ENCODE data around the gene GLTP. TPM values are rescaled to one million over a fixed set of nuclear protein-coding genes. Genes with fewer than 3 reads are reported as not detected.

GLTP gene
- total and polyA plus RNA-seq, 2 of the 4 experiments (the other 2 are of a cell fraction): 34.4 to 58.4 TPM

GRCh38 chr12:109815757-109816617 lies 64.4 kb downstream of the GLTP start (continued):
- TF ChIP-seq CTCF (conservative IDR thresholded peaks at IDR 0.05; ENCODE audit: low read depth, low read length): no peak

DNA sequence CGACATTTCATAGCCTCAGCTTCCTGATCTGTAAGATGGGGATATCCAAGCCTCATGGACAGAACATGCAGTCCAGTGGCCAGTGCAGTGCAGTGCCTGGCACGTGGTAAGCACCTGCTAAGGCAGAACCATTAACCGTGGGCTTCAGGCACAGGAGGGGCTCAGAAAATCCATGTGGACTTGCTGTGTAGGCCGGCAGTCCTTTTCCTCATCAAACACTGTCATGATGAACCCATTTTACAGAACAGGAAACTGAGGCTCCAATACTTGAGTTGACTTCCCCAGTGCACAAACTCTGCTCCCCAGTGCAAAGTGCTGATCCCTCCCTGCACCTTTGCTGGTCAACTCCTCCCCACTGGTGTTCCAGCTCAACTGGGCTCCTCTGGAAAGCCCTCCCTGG lies 65.1 kb downstream of the GLTP start:
- in situ Hi-C loops (cut with MboI; ENCODE audit: low sequenced_read_pairs): no loop called here

More for the DNA sequence above, 65.1 kb downstream of the GLTP start:
- Histone ChIP-seq H4K20me1 (ENCODE audit: insufficient read depth, low read length) (peaks cover 6% of the 10 kb centered on the region), H3K23ac (ENCODE audit: low read depth, low read length) (no peak overlapping the region), H4K91ac (ENCODE audit: insufficient read depth, low read depth, low read length) (no peak overlapping the region), H3K9me3 (ENCODE audit: control insufficient read depth, insufficient read depth, low read length) (no peaks in the 10 kb centered on the region), H3K56ac (ENCODE audit: extremely low read depth, insufficient read depth, low read length) (no peak overlapping the region), H3K4me3 (ENCODE audit: insufficient read depth, low read depth, low read length) (no peak overlapping the region), H3K27me3 (ENCODE audit: control insufficient read depth, insufficient read depth, low read length) (no peaks in the 10 kb centered on the region), H2BK5ac (ENCODE audit: low read depth, low read length, poor library complexity, severe bottlenecking) (no peak overlapping the region), H3K36me3 (ENCODE audit: control insufficient read depth, insufficient read depth, low read length) (no peaks in the 10 kb centered on the region), H3K14ac (replicated peaks; ENCODE audit: low read depth, low read length) (no peak overlapping the region), H2AFZ (replicated peaks; ENCODE audit: low read length, poor library complexity) (peak overlapping the region; percentile 58), H3K9ac (ENCODE audit: low read depth, low read length) (no peak overlapping the region), H3K18ac (ENCODE audit: low read depth, low read length) (no peak overlapping the region), H3K4ac (ENCODE audit: low read depth, low read length) (no peak overlapping the region), H3K27ac (ENCODE audit: insufficient read depth, low read length) (no peak overlapping the region), H3K79me1 (ENCODE audit: low read depth in 1 of 2, low read length in 2 of 2) (no peaks in the 10 kb centered on the region), H2AK9ac (replicated peaks; ENCODE audit: low read depth, low read length, poor library complexity) (no peak overlapping the region), H3K4me2 (ENCODE audit: low read depth, low read length) (no peak overlapping the region), H4K5ac (ENCODE audit: low read depth, low read length) (no peak overlapping the region), H3K4me1 (ENCODE audit: control insufficient read depth, insufficient read depth, low read length) (peaks cover 2% of the 10 kb centered on the region; the same call in 1 of the 2 replicates), H2BK120ac (ENCODE audit: low read depth, low read length) (no peak overlapping the region), H3K9me1 (ENCODE audit: insufficient read depth, low read length) (peaks cover 3% of the 10 kb centered on the region; the same call in 1 of the 2 replicates), H2BK15ac (ENCODE audit: low read depth, low read length) (no peak overlapping the region), H2BK20ac (ENCODE audit: low read depth, low read length) (no peak overlapping the region), H2AK5ac (ENCODE audit: low read depth, low read length) (no peak overlapping the region), H4K8ac (ENCODE audit: low read depth in 2 of 2, low read length in 2 of 2) (no peak overlapping the region)
- TF ChIP-seq BHLHE40 (IDR thresholded peaks at IDR 0.05; ENCODE audit: low read depth, low read length): no peak
- TF ChIP-seq MXI1 (IDR thresholded peaks at IDR 0.05; ENCODE audit: borderline replicate concordance, low read depth, low read length): no peak
- TF ChIP-seq POLR2A (IDR thresholded peaks at IDR 0.05; ENCODE audit: low read depth, low read length): no peak
- TF ChIP-seq NFE2L2 (IDR thresholded peaks at IDR 0.05; ENCODE audit: low read depth, low read length): no peak
- no peak for TF ChIP-seq RCOR1 (IDR thresholded peaks at IDR 0.05; ENCODE audit: insufficient replicate concordance, low read length)
- no peak for TF ChIP-seq RAD21 (IDR thresholded peaks at IDR 0.05; ENCODE audit: low read length)
- TF ChIP-seq MAZ (IDR thresholded peaks at IDR 0.05; ENCODE audit: borderline replicate concordance, low read depth, low read length): no peak
- no peak for TF ChIP-seq CHD1 (IDR thresholded peaks at IDR 0.05; ENCODE audit: low read depth, low read length)
- TF ChIP-seq ELK1 (IDR thresholded peaks at IDR 0.05; ENCODE audit: borderline replicate concordance, low read depth, low read length): no peak
- ChIA-PET CTCF (interaction anchor here (0.5 kb wide), 1 partner anchor 1560 kb away, joined by 3 read pairs; no protein-coding TSS in a partner anchor), POLR2A (ENCODE audit: unreplicated experiment) (no interaction called here)
- no TSS peak for BruUV-seq (replicated peaks)
- intact Hi-C loops (cut with micrococcal nuclease) (no loop called here), dilution Hi-C loops (cut with HindIII; ENCODE audit: low sequenced_read_pairs, unreplicated experiment) (no loop called here)
- no peak for DNase-seq
- no peak for ATAC-seq (ENCODE audit: low read depth)
- 78% methylated on average over 4 of the region's 4 CpGs; no CpG with 5 or more reads in 1 of the 2 experiments for WGBS, 2 experiments (ENCODE audit: extremely low coverage in 2 of 2, insufficient read length in 1 of 2)
